ENCODE results near the gene URM1. TPM values are rescaled to one million over a fixed set of nuclear protein-coding genes. Genes with fewer than 3 reads are reported as not detected.
A peak's percentile ranks its signal among the peaks of the same experiment; 100 is the strongest.

URM1 gene
- total RNA-seq, 6 donors from 2014 or later, result 11.1 to 57.9 (median 28.7) TPM

DNA sequence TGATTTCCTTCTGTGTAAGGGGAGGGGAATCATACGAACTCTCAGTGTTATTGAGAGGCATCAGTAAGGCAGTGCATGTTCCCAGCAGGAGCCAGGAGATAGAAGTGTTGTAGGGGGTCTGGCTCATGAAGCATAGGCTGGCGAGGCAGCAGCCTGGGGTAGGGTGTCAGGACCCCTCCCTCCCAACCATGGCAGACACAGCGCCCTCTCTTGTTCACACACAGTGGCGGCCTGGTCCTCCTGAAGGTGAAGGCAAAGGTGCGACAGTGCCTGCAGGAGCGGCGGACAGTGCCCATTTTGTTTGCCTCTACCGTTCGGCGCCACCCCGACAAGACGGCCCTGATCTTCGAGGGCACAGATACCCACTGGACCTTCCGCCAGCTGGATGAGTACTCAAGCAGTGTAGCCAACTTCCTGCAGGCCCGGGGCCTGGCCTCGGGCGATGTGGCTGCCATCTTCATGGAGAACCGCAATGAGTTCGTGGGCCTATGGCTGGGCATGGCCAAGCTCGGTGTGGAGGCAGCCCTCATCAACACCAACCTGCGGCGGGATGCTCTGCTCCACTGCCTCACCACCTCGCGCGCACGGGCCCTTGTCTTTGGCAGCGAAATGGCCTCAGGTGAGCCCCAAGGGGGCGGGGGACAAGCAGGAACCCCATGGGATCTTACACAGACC lies 26.1 kb upstream of the URM1 start:
- peak in 1 of 2 donors; percentile 65 for DNase-seq
- WGBS, 2 donors, result 95 to 97% methylated on average over 27 to 28 of the region's 28 CpGs
- H3K36me3 ChIP-seq, result peaks cover 0 to 73% (median 62%) of the 10 kb centered on the region in 4 donors

GRCh38 chr9:128349125-128349524 lies 22.0 kb upstream of the URM1 start:
- H3K27me3 ChIP-seq, result no peaks in the 10 kb centered on the region
- H3K4me1 ChIP-seq, result no peaks in the 10 kb centered on the region
- peaks cover 0 to 87% (median 67%) of the 10 kb centered on the region in 4 donors for H3K36me3 ChIP-seq
- H3K9me3 ChIP-seq, result no peaks in the 10 kb centered on the region
- TF ChIP-seq CTCF (IDR thresholded peaks at IDR 0.05), result no peak
- no peak for TF ChIP-seq POLR2AphosphoS5 (IDR thresholded peaks at IDR 0.05)
- no peak for TF ChIP-seq EP300 (IDR thresholded peaks at IDR 0.05)
- no peak for TF ChIP-seq POLR2A (IDR thresholded peaks at IDR 0.05)
- DNase-seq (no peak), ATAC-seq (ENCODE audit: low FRiP score in 2 of 2) (no peak)
- no peak overlapping the region for H3K4me3 ChIP-seq
- H3K27ac ChIP-seq, result no peak overlapping the region
- WGBS, 2 donors, result 88 to 93% methylated on average over 2 of the region's 2 CpGs

More for the DNA sequence above, 26.1 kb upstream of the URM1 start:
- TF ChIP-seq CTCF (IDR thresholded peaks at IDR 0.05) (no peak), POLR2A (IDR thresholded peaks at IDR 0.05) (no peak), POLR2AphosphoS5 (IDR thresholded peaks at IDR 0.05) (no peak), EP300 (IDR thresholded peaks at IDR 0.05) (no peak)
- no peaks in the 10 kb centered on the region for H3K9me3 ChIP-seq
- H3K4me3 ChIP-seq, result no peak overlapping the region
- no peak for ATAC-seq (ENCODE audit: low FRiP score in 2 of 2)
- peaks cover 4 to 14% (median 10%) of the 10 kb centered on the region in 4 donors for H3K4me1 ChIP-seq
- H3K27me3 ChIP-seq, result no peaks in the 10 kb centered on the region
- H3K27ac ChIP-seq, result no peak overlapping the region

- Histone ChIP-seq H3K27me3 (no peaks in the 10 kb centered on the region), H3K36me3 (peaks cover 0 to 85% (median 63%) of the 10 kb centered on the region in 4 donors), H3K4me3 (no peak overlapping the region), H3K4me1 (no peaks in the 10 kb centered on the region), H3K27ac (no peak overlapping the region), H3K9me3 (no peaks in the 10 kb centered on the region)
- no peak for TF ChIP-seq POLR2A (IDR thresholded peaks at IDR 0.05)
- no peak for TF ChIP-seq EP300 (IDR thresholded peaks at IDR 0.05)
- no peak for TF ChIP-seq POLR2AphosphoS5 (IDR thresholded peaks at IDR 0.05)
- TF ChIP-seq CTCF (IDR thresholded peaks at IDR 0.05), result no peak
- WGBS, 2 donors, result 96 to 97% methylated on average over 5 of the region's 6 CpGs
- ATAC-seq (ENCODE audit: low FRiP score in 2 of 2) (no peak), DNase-seq (no peak)
Observed at GRCh38 chr9:128349772-128350171, 21.4 kb upstream of the URM1 start.

- no peak overlapping the region for H3K4me3 ChIP-seq
- DNase-seq (peak in 1 of 2 donors; percentile 76), ATAC-seq (ENCODE audit: low FRiP score in 2 of 2) (no peak)
- H3K27ac ChIP-seq, result no peak overlapping the region
- 96 to 100% methylated on average over 3 to 18 of the region's 19 CpGs for WGBS, 2 donors
- peaks cover 5 to 56% (median 31%) of the 10 kb centered on the region in 4 donors for H3K36me3 ChIP-seq
- TF ChIP-seq POLR2A (IDR thresholded peaks at IDR 0.05), result no peak
- H3K9me3 ChIP-seq, result no peaks in the 10 kb centered on the region
- no peaks in the 10 kb centered on the region for H3K4me1 ChIP-seq
- H3K27me3 ChIP-seq, result no peaks in the 10 kb centered on the region
Observed at GRCh38 chr9:128355451-128355850, 15.7 kb upstream of the URM1 start.

GRCh38 chr9:128358090-128358489 lies 13.1 kb upstream of the URM1 start:
- ATAC-seq (ENCODE audit: low FRiP score in 2 of 2), result no peak
- TF ChIP-seq EP300 (IDR thresholded peaks at IDR 0.05) (no peak), POLR2AphosphoS5 (IDR thresholded peaks at IDR 0.05) (no peak), POLR2A (IDR thresholded peaks at IDR 0.05) (no peak), CTCF (IDR thresholded peaks at IDR 0.05) (no peak)
- H3K4me1 ChIP-seq, result peaks cover 9 to 14% (median 12%) of the 10 kb centered on the region in 4 donors
- no peaks in the 10 kb centered on the region for H3K27me3 ChIP-seq
- H3K36me3 ChIP-seq, result peaks cover 5 to 35% (median 21%) of the 10 kb centered on the region in 4 donors
- H3K27ac ChIP-seq, result no peak overlapping the region
- no peak for DNase-seq
- H3K9me3 ChIP-seq, result no peaks in the 10 kb centered on the region
- WGBS, 2 donors, result 82 to 87% methylated on average over 6 to 8 of the region's 8 CpGs
- H3K4me3 ChIP-seq, result no peak overlapping the region

Data from upper lobe of left lung (tissue), 6 donors.